ENCODE measurements around the gene HK2.
A peak's percentile ranks its signal among the peaks of the same experiment; 100 is the strongest.
"Not testable (repeated sequence)": the region's sequence is repeated elsewhere in the genome, so short reads cannot be mapped to it uniquely, and the experiment has no call there.

Gene HK2

GRCh38 chr2:74906395-74906794 lies 72.5 kb downstream of the HK2 start:
- no peak for DNase-seq

DNA sequence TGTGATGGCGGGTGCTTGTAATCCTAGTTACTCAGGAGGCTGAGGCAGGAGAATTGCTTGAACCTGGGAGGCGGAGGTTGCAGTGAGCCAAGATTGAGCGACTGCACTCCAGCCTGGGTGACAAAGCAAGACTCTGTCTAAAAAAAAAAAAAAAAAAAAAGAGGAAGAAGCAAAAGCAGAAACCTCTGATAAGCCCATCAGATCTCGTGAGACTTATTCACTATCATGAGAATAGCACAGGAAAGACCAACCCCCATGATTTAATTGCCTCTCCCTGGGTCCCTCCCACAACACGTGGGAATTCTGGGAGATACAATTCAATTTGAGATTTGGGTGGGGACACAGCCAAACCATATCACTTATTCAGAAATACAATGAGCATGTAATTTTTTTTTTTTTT lies 73.6 kb downstream of the HK2 start:
- not testable (repeated sequence) for DNase-seq

GRCh38 chr2:74908748-74909444 lies 75.0 kb downstream of the HK2 start:
- DNase-seq: no peak

DNA sequence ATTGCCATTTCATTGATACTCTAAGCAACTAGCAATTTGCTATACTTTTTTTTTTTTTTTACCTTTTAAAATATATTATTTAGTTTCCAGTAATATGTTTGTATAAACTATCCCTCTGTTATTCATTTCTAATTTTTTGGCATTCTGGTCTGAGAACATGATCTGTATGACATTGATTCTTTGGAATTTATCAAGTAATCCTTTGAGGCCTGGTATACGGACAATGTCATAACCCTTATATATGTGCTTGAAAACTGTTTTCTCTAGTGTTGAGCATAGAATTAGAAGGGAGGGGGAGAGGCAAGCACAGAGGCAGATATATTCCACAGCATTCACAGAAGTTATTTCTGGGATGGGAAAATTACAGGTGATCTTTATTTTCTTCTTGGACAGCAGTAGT lies 76.3 kb downstream of the HK2 start:
- no peak for DNase-seq

GRCh38 chr2:74911061-74911460 lies 77.1 kb downstream of the HK2 start:
- no peak for DNase-seq

- no peak for DNase-seq
Observed at GRCh38 chr2:74915743-74916142, 81.8 kb downstream of the HK2 start.

DNA sequence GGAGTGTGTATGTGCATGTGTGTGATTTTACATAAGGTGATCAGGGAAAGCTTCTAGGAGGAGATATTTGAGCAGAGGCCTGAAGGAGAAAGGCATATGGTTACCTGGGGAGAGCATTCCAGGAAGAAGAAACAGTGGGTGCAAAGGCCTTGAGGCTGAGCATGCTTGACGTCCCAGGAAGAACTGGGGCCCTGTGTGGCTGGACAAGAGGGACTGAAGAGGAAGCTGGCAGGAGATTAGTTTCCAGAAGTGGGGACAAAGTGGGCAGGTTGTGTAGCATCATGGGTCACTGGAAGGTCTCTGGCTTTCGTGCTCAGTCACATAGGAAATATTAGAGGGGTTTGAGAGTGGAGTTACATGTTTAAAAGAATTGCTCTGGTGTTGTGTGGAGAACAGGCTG lies 82.5 kb downstream of the HK2 start:
- DNase-seq: no peak

GRCh38 chr2:74917702-74918619 lies 84.0 kb downstream of the HK2 start:
- DNase-seq: no peak

- peak; percentile 61 to 68 for DNase-seq
Observed at GRCh38 chr2:74919827-74920226, 85.9 kb downstream of the HK2 start.

- DNase-seq: no peak
Observed at GRCh38 chr2:74921236-74921736, 87.4 kb downstream of the HK2 start.

DNA sequence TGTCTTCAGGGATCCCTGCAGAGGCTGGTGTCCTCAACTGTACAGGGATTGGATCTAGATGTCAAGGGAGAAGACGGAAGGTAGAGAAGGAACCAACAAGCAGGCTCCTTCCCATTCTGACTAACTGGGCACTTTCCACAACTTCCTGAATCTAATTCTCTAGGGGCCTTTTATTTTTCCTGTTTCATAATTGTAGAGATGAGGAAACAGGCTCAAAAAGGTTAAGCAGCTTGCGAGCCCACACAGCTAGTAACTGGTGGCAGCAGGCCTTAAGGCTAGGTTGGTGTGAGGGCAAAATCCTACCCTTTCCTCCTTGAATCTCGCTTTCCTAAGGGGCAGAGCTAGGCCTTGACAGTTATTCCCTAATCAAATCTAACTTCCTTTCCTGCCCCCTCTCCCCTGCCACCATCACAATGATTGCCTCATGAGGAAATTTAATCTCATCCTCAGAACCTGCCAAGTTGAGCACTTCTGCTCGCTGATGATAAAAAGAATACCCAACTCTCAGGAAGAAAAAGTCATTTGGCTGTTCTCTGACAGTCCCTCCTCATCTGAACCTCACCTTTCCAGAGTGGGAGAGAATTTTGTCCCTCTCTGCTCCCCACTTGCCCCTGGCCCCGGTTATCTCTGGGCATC lies 88.8 kb downstream of the HK2 start:
- no peak for DNase-seq

DNA sequence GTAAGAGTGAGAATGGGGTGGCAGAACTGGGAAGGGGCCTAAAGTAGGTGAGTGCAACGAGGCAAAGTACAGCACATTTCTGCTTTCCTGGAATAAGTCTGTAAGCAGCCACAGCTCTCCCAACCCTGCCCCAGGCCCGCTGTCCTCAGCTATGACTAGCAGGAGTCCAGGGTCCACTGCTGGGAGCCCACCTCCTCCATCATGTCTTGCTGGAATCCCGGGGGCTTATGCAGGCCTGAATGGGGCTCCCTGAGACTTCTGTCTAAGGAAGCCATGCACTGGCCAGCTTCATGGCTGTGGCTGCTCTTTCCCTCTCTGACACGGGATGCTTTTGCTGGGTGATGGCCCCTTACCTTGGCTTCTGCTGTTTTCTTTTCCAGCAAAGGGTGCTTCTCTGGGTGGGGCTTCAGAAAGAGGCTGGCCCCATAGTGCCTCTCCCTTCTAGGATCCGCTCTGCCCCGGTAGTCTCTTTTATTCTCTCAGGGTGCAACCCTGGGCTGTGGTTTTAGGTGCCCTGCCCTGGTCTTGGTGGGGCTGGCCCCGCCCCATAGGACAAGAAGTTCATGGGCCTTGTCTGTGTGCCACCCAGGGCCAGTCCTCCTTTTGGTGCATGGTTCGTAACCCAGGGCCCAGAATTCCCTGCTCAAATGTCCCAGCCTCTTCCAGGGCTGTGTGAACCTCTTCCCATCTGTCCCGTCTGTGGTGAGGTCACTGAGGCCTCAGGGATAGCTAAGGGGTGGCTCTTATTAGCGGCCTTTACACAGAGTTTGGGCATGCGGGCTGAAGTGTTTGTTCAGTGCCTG lies 90.7 kb downstream of the HK2 start:
- DNase-seq: no peak

GRCh38 chr2:74925361-74925786 lies 91.4 kb downstream of the HK2 start:
- no peak for DNase-seq

- DNase-seq: no peak
Observed at GRCh38 chr2:74927621-74928020, 93.7 kb downstream of the HK2 start.

GRCh38 chr2:74930811-74931486 lies 97.0 kb downstream of the HK2 start:
- DNase-seq: no peak

GRCh38 chr2:74931940-74932339 lies 98.0 kb downstream of the HK2 start:
- DNase-seq: no peak

DNA sequence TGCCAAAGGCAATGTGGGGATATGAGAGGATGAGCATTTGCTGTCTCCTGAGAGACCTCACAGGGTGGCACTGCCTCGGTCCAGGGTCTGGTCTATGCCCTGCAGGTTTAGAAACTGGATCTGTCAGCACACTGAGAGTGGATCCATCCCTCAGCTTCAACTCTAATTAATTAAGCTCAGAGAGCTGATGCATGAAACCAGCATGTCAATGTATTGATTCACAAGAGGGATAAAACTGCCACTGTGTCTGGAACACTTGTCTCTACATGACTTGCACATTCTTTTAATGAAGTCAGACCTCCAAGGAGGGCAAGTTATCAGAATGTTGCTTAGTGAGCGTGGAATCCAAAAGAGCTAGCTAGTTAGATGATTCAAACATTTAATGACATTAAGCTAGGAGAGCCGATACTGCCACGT lies 102.1 kb downstream of the HK2 start:
- no peak for DNase-seq

GRCh38 chr2:74937221-74937880 lies 103.4 kb downstream of the HK2 start:
- no peak for DNase-seq

- DNase-seq: no peak
Observed at GRCh38 chr2:74938264-74938663, 104.3 kb downstream of the HK2 start.

GRCh38 chr2:74939919-74940812 lies 106.2 kb downstream of the HK2 start:
- DNase-seq: no peak
